Loucy (cell line): Measurements from ENCODE around the gene CDK11B.
"Not testable (repeated sequence)": the region's sequence is repeated elsewhere in the genome, so short reads cannot be mapped to it uniquely, and the experiment has no call there.

Experiments
- H2AFZ ChIP-seq: fragments of 200-600 bp; sonication (generic); 2 replicates; pipeline ENCODE4 v1.6.0; 2016; ENCODE audit warnings: antibody characterized with exemption, mild to moderate bottlenecking, low read length, moderate library complexity
- H3F3A ChIP-seq: fragments of 200-600 bp; 2 replicates; pipeline ENCODE4 v1.6.0; 2016; ENCODE audit warnings: antibody characterized with exemption, low read depth, mild to moderate bottlenecking
- H3K27me3 ChIP-seq: fragments of 200-600 bp; sonication (generic); 2 replicates; pipeline ENCODE4 v1.6.1; 2014; ENCODE audit warnings: low read length, mild to moderate bottlenecking; ENCODE audit not compliant: insufficient read depth, poor library complexity, severe bottlenecking
- H3K36me3 ChIP-seq: fragments of 200-600 bp; sonication (generic); 2 replicates; pipeline ENCODE4 v1.6.1; 2016; ENCODE audit warnings: low read length; ENCODE audit not compliant: insufficient read depth
- H3K4me1 ChIP-seq: fragments of 200-600 bp; sonication (generic); 2 replicates; pipeline ENCODE4 v1.5.1; 2014; ENCODE audit warnings: low read length, mild to moderate bottlenecking; ENCODE audit not compliant: insufficient read depth, poor library complexity, severe bottlenecking
- H3K4me2 ChIP-seq: fragments of 200-600 bp; sonication (generic); 2 replicates; pipeline ENCODE4 v1.6.0; 2014; ENCODE audit warnings: antibody characterized with exemption, low read length, low read depth, mild to moderate bottlenecking; ENCODE audit not compliant: poor library complexity, severe bottlenecking
- H3K4me3 ChIP-seq: fragments of 200-600 bp; sonication (generic); 2 replicates; pipeline ENCODE4 v1.5.1; 2014; ENCODE audit warnings: low read length, mild to moderate bottlenecking, mixed read lengths; ENCODE audit not compliant: poor library complexity, severe bottlenecking
- H3K79me2 ChIP-seq: fragments of 200-600 bp; sonication (generic); 2 replicates; pipeline ENCODE4 v1.6.1; 2014; ENCODE audit warnings: low read length; ENCODE audit not compliant: insufficient read depth
- H3K9ac ChIP-seq: fragments of 200-600 bp; sonication (generic); 2 replicates; pipeline ENCODE4 v1.6.0; 2014; ENCODE audit warnings: mild to moderate bottlenecking, low read depth, low read length, moderate library complexity; ENCODE audit not compliant: poor library complexity, severe bottlenecking
- H3K9me2 ChIP-seq: fragments of 200-600 bp; sonication (generic); replicated peaks from 2 replicates; pipeline ENCODE4 v1.6.1; 2016; ENCODE audit warnings: low read depth, low read length, mixed read lengths
- H3K9me3 ChIP-seq: fragments of 200-600 bp; sonication (generic); 2 replicates; pipeline ENCODE4 v1.6.1; 2014; ENCODE audit warnings: mild to moderate bottlenecking, antibody characterized with exemption, low read length, low read depth; ENCODE audit not compliant: insufficient read depth
- H4K20me1 ChIP-seq: fragments of 200-600 bp; sonication (generic); 2 replicates; pipeline ENCODE4 v1.6.0; 2014; ENCODE audit warnings: antibody characterized with exemption, low read length, mild to moderate bottlenecking; ENCODE audit not compliant: insufficient read depth, poor library complexity, severe bottlenecking

CDK11B gene

DNA sequence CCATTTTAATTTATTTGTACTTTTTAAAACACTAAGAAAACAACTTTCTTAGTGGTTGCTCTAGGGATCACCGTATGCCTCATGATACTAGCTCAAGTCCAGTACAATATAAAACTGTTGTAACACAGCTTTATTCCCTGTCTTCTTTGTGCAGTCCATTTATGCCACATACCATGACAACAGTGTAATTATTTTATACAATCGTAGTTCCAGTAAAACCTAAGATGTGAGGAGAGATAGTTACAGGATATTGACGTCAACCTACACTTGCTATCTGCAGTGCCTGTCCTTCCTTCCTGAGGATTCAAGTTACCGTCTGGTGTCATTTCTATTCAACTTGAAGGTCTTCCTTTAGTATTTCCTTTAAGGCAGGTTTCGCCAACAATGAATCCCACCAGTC is 12.5 kb downstream of the CDK11B start:
- not testable (repeated sequence) for H3K4me2 ChIP-seq, H3K9me3 ChIP-seq, H3K9me2 ChIP-seq, H3K4me3 ChIP-seq, H3F3A ChIP-seq, H3K9ac ChIP-seq, H3K4me1 ChIP-seq, H2AFZ ChIP-seq, H3K79me2 ChIP-seq, H4K20me1 ChIP-seq, H3K27me3 ChIP-seq
- peaks cover 17% of the 10 kb centered on the region; the same call in 1 of the 2 replicates for H3K36me3 ChIP-seq

DNA sequence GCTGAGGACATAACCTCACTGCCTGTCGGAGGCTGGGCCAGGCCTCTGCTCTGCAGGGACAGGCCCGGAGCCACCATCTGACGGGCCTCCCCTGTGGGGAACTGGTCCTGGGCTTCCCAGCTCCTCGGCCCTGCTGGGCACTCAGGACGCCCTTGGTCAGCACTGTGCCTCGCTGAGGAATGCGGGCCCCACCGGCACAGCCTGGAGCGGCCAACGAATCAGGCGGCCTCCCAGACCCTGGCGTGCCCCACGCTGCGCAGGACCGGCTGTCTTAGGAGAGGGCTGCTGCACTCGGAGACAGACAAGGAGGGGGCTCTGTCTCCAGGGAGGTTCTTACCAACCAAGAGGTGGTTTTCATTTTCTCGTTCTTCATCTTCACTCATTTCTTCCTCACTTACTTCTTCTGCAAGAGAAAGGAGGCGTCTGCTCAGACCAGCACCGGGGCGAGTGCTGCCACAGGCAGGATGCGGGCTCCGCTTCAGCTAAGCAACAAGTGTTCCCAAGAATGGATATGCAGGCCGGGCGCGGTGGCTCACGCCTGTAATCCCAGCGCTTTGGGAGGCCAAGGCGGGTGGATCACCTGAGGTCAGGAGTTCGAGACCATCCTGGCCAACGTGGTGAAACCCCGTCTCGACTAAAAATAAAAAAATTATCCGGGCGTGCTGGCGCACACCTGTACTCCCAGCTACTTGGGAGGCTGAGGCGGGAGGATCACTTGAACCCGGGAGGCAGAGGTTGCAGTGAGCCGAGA is 17.9 kb downstream of the CDK11B start:
- not testable (repeated sequence) for H4K20me1 ChIP-seq, H3K4me3 ChIP-seq, H3K79me2 ChIP-seq

DNA sequence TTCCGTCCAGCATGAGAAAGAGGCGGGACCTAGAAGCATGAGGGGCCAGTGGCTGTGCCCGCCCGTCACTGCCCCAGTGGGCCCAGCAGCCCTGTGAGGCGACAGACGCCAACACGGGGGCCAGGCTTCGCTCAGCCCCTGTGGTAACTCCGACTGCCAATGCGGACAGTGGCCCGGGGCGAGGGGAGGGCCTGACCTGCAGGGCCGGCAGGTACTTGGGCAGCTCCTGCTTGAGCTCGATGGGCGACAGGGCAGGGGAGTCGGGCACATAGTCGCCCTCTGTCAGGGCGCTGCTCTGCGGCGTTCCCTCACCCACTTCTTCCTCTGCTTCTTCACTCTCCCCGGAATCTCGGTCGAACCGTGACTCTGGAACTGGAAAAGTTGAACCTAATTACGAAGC is 18.7 kb downstream of the CDK11B start:
- not testable (repeated sequence) for H3K9ac ChIP-seq, H3K27me3 ChIP-seq, H3F3A ChIP-seq, H3K9me2 ChIP-seq, H2AFZ ChIP-seq, H3K4me1 ChIP-seq, H3K4me3 ChIP-seq, H4K20me1 ChIP-seq, H3K36me3 ChIP-seq, H3K4me2 ChIP-seq, H3K79me2 ChIP-seq, H3K9me3 ChIP-seq

More for the DNA sequence above, 17.9 kb downstream of the CDK11B start:
- H3K36me3 ChIP-seq, H3K4me2 ChIP-seq, H3K9me2 ChIP-seq, H3F3A ChIP-seq, H2AFZ ChIP-seq, H3K4me1 ChIP-seq, H3K9me3 ChIP-seq, H3K9ac ChIP-seq, H3K27me3 ChIP-seq: not testable (repeated sequence)

DNA sequence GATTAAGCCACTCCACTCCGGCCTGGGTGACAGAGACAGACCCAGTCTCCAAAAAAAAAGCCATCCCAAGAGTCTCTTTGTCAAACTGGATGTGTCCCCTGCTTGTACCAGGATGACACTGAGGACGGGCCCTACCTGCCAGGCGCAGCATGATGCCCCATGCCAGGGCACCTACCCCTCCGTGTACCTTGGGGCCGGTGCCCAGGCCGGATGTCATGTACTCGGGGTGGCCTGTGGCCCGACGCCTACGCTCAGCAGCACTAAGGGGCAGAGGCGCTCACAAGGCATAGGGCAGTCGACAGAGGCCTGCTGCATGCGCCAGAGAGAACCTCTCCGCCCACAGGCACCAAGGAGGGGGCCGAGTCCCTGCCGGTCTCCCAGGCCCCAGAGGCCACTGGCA is 19.4 kb downstream of the CDK11B start:
- H4K20me1 ChIP-seq, H3K9ac ChIP-seq, H3K36me3 ChIP-seq, H3K9me3 ChIP-seq, H2AFZ ChIP-seq, H3K9me2 ChIP-seq, H3K27me3 ChIP-seq, H3K4me2 ChIP-seq, H3K79me2 ChIP-seq, H3K4me3 ChIP-seq, H3F3A ChIP-seq, H3K4me1 ChIP-seq: not testable (repeated sequence)

DNA sequence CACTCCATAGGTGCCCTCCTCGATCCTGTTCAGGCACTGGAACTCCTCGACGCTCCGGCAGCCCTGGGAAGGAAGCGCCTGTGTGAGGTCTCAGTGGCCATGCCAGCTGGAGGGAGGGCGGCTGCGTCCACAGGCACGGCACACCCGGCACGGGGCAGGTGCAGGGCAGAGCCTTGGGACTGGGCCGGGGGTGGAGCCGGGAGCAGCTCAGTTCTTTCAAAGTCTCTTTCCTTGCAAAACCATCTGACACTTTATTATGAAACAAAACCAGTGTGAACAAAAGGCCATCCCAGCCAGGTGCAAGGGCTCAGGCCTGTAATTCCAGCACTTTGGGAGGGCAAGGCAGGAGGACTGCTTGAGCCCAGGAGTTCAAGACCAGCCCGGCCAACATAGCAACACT is 20.3 kb downstream of the CDK11B start:
- H3K36me3 ChIP-seq, H3K9me2 ChIP-seq, H3K4me2 ChIP-seq, H2AFZ ChIP-seq, H3F3A ChIP-seq, H3K4me1 ChIP-seq, H3K9me3 ChIP-seq, H4K20me1 ChIP-seq, H3K27me3 ChIP-seq, H3K9ac ChIP-seq, H3K79me2 ChIP-seq, H3K4me3 ChIP-seq: not testable (repeated sequence)

DNA sequence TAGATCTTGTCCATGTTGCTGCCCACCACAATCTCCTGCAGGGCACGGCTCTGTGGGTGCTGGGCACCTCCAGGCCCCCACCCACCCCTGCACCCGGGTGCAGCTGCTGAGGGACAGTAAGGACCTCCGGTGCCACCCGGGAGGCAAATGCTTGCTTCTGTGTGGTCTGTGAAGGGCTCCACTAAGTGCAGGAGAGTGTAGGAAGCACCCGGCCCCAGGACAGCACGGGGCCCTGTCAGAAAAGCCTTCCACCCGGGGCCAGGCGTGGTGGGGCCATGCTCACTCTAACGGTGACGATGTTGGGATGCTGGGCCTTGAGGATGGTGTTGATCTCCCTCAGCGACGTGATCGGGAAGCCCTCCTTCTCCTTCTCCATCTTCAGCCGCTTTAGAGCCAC is 21.3 kb downstream of the CDK11B start:
- H4K20me1 ChIP-seq, H3K9me3 ChIP-seq, H3K9me2 ChIP-seq, H3K27me3 ChIP-seq, H3K4me2 ChIP-seq, H3K4me1 ChIP-seq, H3K36me3 ChIP-seq, H3K4me3 ChIP-seq, H3F3A ChIP-seq, H2AFZ ChIP-seq, H3K79me2 ChIP-seq, H3K9ac ChIP-seq: not testable (repeated sequence)

DNA sequence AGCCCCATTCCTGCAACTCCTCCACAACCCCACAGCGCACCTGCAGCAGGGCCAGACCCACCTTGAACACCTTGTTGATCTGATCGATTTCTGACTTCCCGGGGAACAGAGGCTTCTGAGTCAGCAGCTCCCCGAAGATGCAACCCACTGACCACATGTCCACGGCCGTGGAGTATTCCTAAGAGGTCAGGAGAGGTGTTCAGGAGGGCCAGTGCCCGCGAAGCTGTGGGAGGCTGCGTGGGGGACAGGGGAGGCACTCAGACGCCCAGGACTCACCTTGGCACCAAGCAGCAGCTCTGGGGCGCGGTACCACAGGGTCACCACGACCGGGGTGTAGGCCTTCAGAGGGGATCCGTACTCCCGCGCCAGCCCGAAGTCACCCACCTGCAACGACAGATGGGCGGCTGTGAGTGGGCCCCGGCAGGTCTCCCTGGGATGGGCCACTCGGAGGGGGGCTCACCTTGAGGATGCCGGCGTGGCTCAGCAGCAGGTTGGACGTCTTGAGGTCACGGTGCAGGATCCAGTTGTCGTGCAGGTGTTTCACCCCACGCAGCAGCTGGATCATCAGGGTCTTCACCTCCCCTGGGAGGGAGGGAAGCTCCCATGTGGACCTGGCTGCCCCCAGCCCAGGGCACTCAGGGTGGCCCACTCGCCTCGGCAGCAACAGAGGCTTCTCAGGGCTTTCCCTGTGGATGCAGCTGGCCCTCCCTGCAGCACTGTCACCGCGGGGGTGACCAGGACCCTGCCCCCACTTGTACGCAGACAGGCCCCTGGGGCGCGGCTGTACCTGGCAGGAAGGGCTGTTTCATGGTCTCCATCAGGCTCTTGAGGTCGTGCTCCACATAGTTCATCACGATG is 22.0 kb downstream of the CDK11B start:
- H3K9me2 ChIP-seq, H3K4me1 ChIP-seq, H3K27me3 ChIP-seq, H3K36me3 ChIP-seq, H3K79me2 ChIP-seq, H2AFZ ChIP-seq, H3K4me3 ChIP-seq, H3F3A ChIP-seq, H4K20me1 ChIP-seq, H3K9ac ChIP-seq, H3K9me3 ChIP-seq, H3K4me2 ChIP-seq: not testable (repeated sequence)
